Skeletal muscle cell (primary cell): ENCODE measurements around the gene ZNF800.

Experiments used
- DNase-seq: peaks from one replicate; pipeline ENCODE4 v3.0.0-alpha.2; 2010; ENCODE audit warnings: low read depth
- H3K4me3 ChIP-seq: 2 replicates; pipeline ENCODE4 v1.5.1; 2011; ENCODE audit warnings: low read depth, mild to moderate bottlenecking, control low read depth, low read length, moderate library complexity

The ZNF800 gene

GRCh38 chr7:127359011-127359410 lies 33.5 kb downstream of the ZNF800 start:
- no peak overlapping the region for H3K4me3 ChIP-seq
- no peak for DNase-seq

- no peak overlapping the region for H3K4me3 ChIP-seq
- DNase-seq, result no peak
Observed at GRCh38 chr7:127353897-127354296, 38.6 kb downstream of the ZNF800 start.

GRCh38 chr7:127350586-127350985 lies 41.9 kb downstream of the ZNF800 start:
- H3K4me3 ChIP-seq, result no peak overlapping the region

GRCh38 chr7:127349881-127350280 lies 42.6 kb downstream of the ZNF800 start:
- no peak overlapping the region for H3K4me3 ChIP-seq
- no peak for DNase-seq

More at GRCh38 chr7:127350586-127350985, 41.9 kb downstream of the ZNF800 start:
- no peak for DNase-seq

DNA sequence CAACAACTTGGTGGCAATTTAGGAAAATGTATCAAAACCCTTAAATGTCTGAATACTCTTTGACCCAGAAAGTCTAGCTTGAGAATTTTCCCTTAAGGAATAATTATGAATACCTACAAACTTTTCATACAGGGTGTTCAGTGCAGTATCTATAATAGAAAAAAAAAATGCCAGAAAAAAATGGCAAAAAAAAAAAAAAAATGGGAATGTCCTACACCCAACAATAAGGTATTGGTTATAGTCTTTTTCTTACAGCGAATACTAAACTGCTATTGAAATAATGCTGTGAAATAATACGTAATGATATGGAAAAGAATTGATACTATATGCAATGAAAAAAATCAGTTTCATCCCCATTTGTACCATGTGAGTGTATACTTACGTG lies 44.3 kb downstream of the ZNF800 start:
- peak overlapping the region; percentile 51 for H3K4me3 ChIP-seq
- no peak for DNase-seq

GRCh38 chr7:127347567-127348246 lies 44.8 kb downstream of the ZNF800 start:
- peak overlapping the region; percentile 51 for H3K4me3 ChIP-seq

DNA sequence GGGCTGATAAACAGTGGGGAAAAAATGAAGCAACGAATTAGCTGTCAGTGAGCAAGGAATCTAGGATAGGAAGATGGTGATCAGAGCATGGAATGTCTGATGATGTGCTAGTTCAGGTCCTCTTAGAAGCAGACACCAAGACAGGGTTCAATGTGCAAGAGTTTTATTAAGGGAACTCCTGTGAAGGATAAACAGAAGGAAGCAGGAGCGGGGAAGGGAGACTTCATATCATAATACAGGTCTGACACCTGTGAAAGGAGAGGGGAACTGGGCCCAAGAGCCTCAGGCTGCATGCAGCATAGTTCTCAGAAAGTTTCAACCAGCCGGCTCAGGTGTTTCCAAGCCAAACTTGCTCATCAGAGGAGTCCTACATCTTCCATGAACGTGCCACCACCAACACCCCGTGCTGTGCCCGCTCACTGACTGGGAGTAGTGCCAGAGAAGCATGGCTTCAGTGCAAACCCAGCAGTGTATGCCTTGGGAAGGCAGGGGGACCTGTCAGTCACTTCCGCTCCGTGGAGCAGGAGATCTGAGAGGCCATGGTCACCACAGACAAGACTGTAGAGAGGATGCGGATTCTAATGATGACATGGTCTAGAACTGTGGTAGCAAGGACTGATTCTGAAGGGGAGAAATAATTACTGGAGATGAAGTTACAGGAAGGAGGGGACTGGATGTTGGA lies 45.8 kb downstream of the ZNF800 start:
- no peak for DNase-seq
- H3K4me3 ChIP-seq, result no peak overlapping the region

More at GRCh38 chr7:127347567-127348246, 44.8 kb downstream of the ZNF800 start:
- peak; percentile 13 for DNase-seq

GRCh38 chr7:127342596-127342995 lies 49.9 kb downstream of the ZNF800 start:
- no peak overlapping the region for H3K4me3 ChIP-seq
- no peak for DNase-seq

DNA sequence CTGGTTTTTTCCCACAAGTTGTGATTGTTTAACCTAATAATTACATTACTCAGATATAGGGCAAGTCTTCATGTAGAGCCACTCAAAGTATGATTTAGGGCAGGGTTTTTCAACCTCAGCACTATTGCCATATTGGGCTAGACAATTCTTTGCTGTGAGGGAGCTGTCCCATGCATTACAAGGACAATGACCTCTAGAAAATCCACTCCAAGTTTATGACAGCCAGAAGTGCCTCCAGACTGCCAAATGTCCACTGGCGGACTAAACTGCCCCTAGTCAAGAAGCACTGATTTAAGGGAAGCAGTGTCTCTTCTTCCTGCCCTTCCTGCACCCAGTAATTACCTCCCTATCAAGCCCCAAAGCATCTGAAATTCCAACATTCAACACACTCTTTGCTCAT lies 54.4 kb downstream of the ZNF800 start:
- no peak overlapping the region for H3K4me3 ChIP-seq
- no peak for DNase-seq

- DNase-seq, result no peak
- H3K4me3 ChIP-seq, result no peak overlapping the region
Observed at GRCh38 chr7:127337581-127337980, 54.9 kb downstream of the ZNF800 start.

DNA sequence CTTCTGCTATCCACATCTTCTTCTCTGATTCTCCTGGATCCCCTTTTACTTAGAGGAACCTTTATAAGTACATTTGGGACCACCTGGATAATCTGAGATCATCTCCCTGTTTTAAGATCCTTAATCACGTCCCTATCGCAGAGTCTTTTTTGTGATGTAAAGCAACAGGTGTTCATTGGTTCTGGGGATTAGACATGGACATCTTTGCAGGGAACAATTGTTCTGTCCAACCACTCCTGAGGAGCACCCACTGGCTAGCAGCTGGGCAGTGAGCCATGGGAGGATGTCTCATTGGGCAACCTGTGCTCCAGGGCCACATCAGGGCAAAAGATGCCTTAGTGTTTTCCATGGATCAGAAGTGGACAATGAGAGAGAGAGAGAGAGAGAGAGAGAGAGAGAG lies 56.0 kb downstream of the ZNF800 start:
- H3K4me3 ChIP-seq, result no peak overlapping the region
- DNase-seq, result no peak

GRCh38 chr7:127332880-127333279 lies 59.6 kb downstream of the ZNF800 start:
- no peak for DNase-seq
- H3K4me3 ChIP-seq, result no peak overlapping the region

DNA sequence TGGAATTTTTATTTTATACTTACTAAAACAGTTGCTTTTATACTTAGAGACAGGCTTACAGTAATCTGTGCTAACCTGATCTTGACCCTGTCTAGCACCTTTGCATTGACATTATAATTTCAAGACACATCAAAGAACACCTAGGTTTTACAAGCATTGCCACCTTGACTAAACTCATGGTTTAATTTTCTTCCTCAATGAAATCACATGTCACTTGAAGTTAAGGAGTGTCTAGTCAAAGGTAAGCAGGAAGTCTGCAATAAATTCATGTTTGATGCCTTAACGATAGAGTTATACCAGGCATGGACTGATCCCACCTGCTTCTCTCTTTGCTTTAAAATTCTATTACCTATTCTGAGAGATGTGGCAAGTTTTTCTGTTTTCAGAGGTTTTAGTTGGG lies 62.4 kb downstream of the ZNF800 start:
- no peak for DNase-seq
- H3K4me3 ChIP-seq, result no peak overlapping the region

DNA sequence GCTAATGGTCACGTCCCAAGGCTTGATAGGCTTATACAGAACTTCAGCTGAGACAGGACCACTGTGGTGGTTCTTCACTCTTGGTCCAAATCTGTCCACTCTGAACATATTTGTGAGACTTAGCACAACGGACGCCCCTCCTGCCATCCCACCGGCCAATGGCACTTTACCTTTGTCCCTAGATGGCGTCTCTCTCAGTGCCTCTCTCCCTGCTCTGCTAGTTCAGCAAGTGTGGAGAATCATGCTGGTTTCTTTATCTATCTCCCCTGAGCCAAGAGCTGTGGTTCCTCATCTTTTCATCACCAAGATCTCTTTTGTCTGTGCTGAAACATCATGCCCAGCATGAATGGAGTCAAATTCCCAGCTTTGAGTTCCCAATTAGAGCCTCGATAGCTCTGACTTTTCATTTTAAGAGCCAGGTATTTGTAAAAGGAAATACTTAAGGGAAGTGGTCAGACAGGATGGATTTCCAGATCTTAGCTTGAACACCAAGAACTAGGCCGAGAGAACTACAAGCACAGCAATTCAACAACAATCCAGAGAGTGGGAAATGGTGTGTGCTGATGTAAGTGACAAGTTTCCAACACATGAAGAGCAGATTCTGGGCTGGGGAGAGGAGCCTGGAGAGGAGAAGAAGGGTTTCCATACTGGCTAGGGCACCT lies 69.5 kb downstream of the ZNF800 start:
- DNase-seq, result no peak

GRCh38 chr7:127322351-127322750 lies 70.2 kb downstream of the ZNF800 start:
- H3K4me3 ChIP-seq, result no peak overlapping the region
- DNase-seq, result no peak

More for the DNA sequence above, 69.5 kb downstream of the ZNF800 start:
- no peak overlapping the region for H3K4me3 ChIP-seq

- no peak overlapping the region for H3K4me3 ChIP-seq
- DNase-seq, result no peak
Observed at GRCh38 chr7:127320974-127321373, 71.5 kb downstream of the ZNF800 start.
